ENCODE measurements around the gene SKAP2. TPM values are rescaled to one million over a fixed set of nuclear protein-coding genes. Genes with fewer than 3 reads are reported as not detected.

The SKAP2 gene
- total and polyA plus RNA-seq, 2 of the 13 experiments (the other 11 are each of a cell fraction or from before 2014, with no cell fraction given), result 3.6 to 12.9 TPM

DNA sequence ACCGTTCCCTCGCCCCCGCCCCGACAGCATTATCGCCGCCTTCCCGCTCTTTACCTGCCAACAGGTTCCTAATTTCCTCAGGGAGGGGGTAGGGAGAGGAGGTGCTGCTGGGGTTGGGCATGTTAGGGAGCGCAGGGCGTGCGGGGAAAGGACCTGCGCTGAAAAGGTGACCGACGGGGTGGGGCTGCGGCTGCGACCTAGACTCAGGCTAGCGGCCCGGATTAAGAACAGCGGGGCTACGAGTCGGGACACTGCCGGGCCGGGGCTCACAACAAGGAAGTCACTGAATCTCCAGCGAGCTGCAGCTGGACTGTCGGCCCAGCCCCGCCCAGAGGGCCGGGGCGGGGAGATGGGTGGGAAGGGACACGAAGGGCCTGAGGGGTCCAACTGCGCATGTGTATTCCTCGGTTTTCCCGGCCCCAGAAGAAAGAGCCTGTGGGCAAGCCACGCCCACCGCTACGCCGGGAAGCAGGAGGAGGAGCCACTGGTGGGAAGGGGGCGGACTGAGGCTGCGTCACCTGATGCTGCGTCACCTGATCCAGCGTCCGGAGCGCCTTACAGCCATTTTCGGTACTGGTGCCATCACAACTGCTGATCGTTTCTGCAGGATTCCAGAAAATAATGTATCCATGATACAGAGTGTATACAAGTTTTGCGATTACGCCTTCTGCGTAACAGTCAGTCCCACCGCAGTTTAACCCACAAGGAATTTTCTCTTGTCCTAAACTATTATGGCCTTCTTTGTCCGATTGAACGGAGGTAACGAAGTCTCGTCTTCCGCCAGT is at the start of gene SKAP2 (continued):
- TF ChIP-seq, protein P1, sequence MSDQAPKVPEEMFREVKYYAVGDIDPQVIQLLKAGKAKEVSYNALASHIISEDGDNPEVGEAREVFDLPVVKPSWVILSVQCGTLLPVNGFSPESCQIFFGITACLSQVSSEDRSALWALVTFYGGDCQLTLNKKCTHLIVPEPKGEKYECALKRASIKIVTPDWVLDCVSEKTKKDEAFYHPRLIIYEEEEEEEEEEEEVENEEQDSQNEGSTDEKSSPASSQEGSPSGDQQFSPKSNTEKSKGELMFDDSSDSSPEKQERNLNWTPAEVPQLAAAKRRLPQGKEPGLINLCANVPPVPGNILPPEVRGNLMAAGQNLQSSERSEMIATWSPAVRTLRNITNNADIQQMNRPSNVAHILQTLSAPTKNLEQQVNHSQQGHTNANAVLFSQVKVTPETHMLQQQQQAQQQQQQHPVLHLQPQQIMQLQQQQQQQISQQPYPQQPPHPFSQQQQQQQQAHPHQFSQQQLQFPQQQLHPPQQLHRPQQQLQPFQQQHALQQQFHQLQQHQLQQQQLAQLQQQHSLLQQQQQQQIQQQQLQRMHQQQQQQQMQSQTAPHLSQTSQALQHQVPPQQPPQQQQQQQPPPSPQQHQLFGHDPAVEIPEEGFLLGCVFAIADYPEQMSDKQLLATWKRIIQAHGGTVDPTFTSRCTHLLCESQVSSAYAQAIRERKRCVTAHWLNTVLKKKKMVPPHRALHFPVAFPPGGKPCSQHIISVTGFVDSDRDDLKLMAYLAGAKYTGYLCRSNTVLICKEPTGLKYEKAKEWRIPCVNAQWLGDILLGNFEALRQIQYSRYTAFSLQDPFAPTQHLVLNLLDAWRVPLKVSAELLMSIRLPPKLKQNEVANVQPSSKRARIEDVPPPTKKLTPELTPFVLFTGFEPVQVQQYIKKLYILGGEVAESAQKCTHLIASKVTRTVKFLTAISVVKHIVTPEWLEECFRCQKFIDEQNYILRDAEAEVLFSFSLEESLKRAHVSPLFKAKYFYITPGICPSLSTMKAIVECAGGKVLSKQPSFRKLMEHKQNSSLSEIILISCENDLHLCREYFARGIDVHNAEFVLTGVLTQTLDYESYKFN (CRISPR knock-in tag; conservative IDR thresholded peaks at IDR 0.05), result no peak; the same call in 1 of the 2 replicates
- TF ChIP-seq ZNF18 (CRISPR knock-in tag; IDR thresholded peaks at IDR 0.05; ENCODE audit: insufficient replicate concordance), result no peak
- TF ChIP-seq GATAD1 (CRISPR knock-in tag; IDR thresholded peaks at IDR 0.05), result peak; percentile 75; the same call in 1 of the 2 replicates
- TF ChIP-seq HINFP (CRISPR knock-in tag; IDR thresholded peaks at IDR 0.05; ENCODE audit: low read depth), result peak; percentile 90
- TF ChIP-seq NCOA2 (CRISPR knock-in tag; IDR thresholded peaks at IDR 0.05), result 0 out of 2 replicates have a peak, but pooled peaks have one; percentile 4
- TF ChIP-seq NR2F6 (IDR thresholded peaks at IDR 0.05), result no peak
- TF ChIP-seq NR2F6 (CRISPR knock-in tag; IDR thresholded peaks at IDR 0.05), result no peak
- TF ChIP-seq ZNF3 (CRISPR knock-in tag; IDR thresholded peaks at IDR 0.05), result no peak
- 0 out of 2 replicates have a peak, but pooled peaks have one; percentile 42 for TF ChIP-seq ZBTB3 (CRISPR knock-in tag; IDR thresholded peaks at IDR 0.05; ENCODE audit: borderline replicate concordance, low read depth)
- TF ChIP-seq TMF1 (CRISPR knock-in tag; IDR thresholded peaks at IDR 0.05; ENCODE audit: low read depth), result no peak
- TF ChIP-seq SMC3 (IDR thresholded peaks at IDR 0.05; ENCODE audit: low read length), result no peak
- no peak; a peak in 1 of 4 replicates for TF ChIP-seq ATF4 (CRISPR knock-in tag; IDR thresholded peaks at IDR 0.05)
- no peak for TF ChIP-seq TP53 (CRISPR knock-in tag; conservative IDR thresholded peaks at IDR 0.05)
- TF ChIP-seq, protein P2, sequence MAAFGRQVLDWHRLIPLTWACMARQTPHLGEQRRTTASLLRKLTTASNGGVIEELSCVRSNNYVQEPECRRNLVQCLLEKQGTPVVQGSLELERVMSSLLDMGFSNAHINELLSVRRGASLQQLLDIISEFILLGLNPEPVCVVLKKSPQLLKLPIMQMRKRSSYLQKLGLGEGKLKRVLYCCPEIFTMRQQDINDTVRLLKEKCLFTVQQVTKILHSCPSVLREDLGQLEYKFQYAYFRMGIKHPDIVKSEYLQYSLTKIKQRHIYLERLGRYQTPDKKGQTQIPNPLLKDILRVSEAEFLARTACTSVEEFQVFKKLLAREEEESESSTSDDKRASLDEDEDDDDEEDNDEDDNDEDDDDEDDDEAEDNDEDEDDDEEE (CRISPR knock-in tag; IDR thresholded peaks at IDR 0.05), result 0 out of 2 replicates have a peak, but pooled peaks have one; percentile 21
- TF ChIP-seq RBAK (CRISPR knock-in tag; IDR thresholded peaks at IDR 0.05), result no peak
- no peak for TF ChIP-seq ZNF7 (CRISPR knock-in tag; IDR thresholded peaks at IDR 0.05)
- TF ChIP-seq FIP1L1 (IDR thresholded peaks at IDR 0.05; ENCODE audit: borderline replicate concordance, insufficient read depth, low read depth, low read length), result no peak
- TF ChIP-seq RFX1 (IDR thresholded peaks at IDR 0.05), result no peak
- TF ChIP-seq ZBTB8A (CRISPR knock-in tag; IDR thresholded peaks at IDR 0.05; ENCODE audit: borderline replicate concordance, low read depth), result no peak
- TF ChIP-seq NFYB (CRISPR knock-in tag; IDR thresholded peaks at IDR 0.05), result no peak
